Neural cell (in vitro differentiated cells): ENCODE data around the gene SIL1. TPM values are rescaled to one million over a fixed set of nuclear protein-coding genes. Genes with fewer than 3 reads are reported as not detected.

Experiments used
- H2AFZ ChIP-seq: fragments of 200-600, 300-800 bp; sonication (generic), shearing (Covaris generic); 2 replicates; pipeline ENCODE4 v1.6.0; 2014; ENCODE audit warnings: low read depth, mild to moderate bottlenecking, antibody characterized with exemption, low read length, moderate library complexity
- H3F3A ChIP-seq: fragments of 200-600 bp; shearing (Covaris generic); 2 replicates; pipeline ENCODE4 v1.6.1; 2016; ENCODE audit warnings: mild to moderate bottlenecking, moderate library complexity, mixed read lengths, antibody characterized with exemption, low read length; ENCODE audit not compliant: insufficient read depth, poor library complexity, severe bottlenecking
- H3K27ac ChIP-seq: fragments of 200-600, 300-800 bp; sonication (generic), shearing (Covaris generic); 2 replicates; pipeline ENCODE4 v1.5.1; 2014; ENCODE audit warnings: mild to moderate bottlenecking, low read length, moderate library complexity
- H3K27me3 ChIP-seq: fragments of 300-800, 200-600 bp; sonication (generic), shearing (Covaris generic); 2 replicates; pipeline ENCODE4 v1.6.0; 2014; ENCODE audit warnings: mild to moderate bottlenecking, low read depth, low read length, moderate library complexity; ENCODE audit not compliant: insufficient read depth
- H3K36me3 ChIP-seq: fragments of 300-800, 200-600 bp; sonication (generic), shearing (Covaris generic); 2 replicates; pipeline ENCODE4 v1.5.1; 2014; ENCODE audit warnings: mild to moderate bottlenecking, antibody characterized with exemption, low read length, moderate library complexity; ENCODE audit not compliant: insufficient read depth
- H3K4me2 ChIP-seq: fragments of 300-800, 200-600 bp; sonication (generic), shearing (Covaris generic); 2 replicates; pipeline ENCODE4 v1.6.0; 2014; ENCODE audit warnings: mild to moderate bottlenecking, low read length
- H3K4me3 ChIP-seq: fragments of 300-800, 200-600 bp; sonication (generic), shearing (Covaris generic); 2 replicates; pipeline ENCODE4 v1.5.1; 2014; ENCODE audit warnings: mild to moderate bottlenecking, low read length, moderate library complexity
- H3K79me2 ChIP-seq: fragments of 200-600 bp; shearing (Covaris generic); replicated peaks from 2 replicates; pipeline ENCODE4 v1.6.0; 2014; ENCODE audit warnings: mild to moderate bottlenecking, low read length, moderate library complexity; ENCODE audit not compliant: insufficient read depth
- H3K9ac ChIP-seq: fragments of 300-800, 200-600 bp; sonication (generic), shearing (Covaris generic); 2 replicates; pipeline ENCODE4 v1.6.1; 2016; ENCODE audit warnings: mild to moderate bottlenecking, low read length, mixed read lengths
- H3K9me2 ChIP-seq: fragments of 200-600 bp; shearing (Covaris generic); 2 replicates; pipeline ENCODE4 v1.6.1; 2016; ENCODE audit warnings: mild to moderate bottlenecking, low read length, mixed read lengths; ENCODE audit not compliant: insufficient read depth
- H3K9me3 ChIP-seq: fragments of 200-600, 300-800 bp; sonication (generic), shearing (Covaris generic); 2 replicates; pipeline ENCODE4 v1.6.1; 2016; ENCODE audit warnings: mild to moderate bottlenecking, mixed run types, low read length, moderate library complexity, mixed read lengths
- H4K20me1 ChIP-seq: fragments of 200-600 bp; shearing (Covaris generic); 2 replicates; pipeline ENCODE4 v1.6.1; 2016; ENCODE audit warnings: mild to moderate bottlenecking, mixed run types; ENCODE audit not compliant: insufficient read depth
- CTCF ChIP-seq: fragments of 450-650 bp; IDR thresholded peaks from 2 replicates; pipeline ENCODE4 v1.5.1; 2014; ENCODE audit warnings: antibody characterized with exemption, mild to moderate bottlenecking, moderate library complexity; ENCODE audit not compliant: poor library complexity, severe bottlenecking
- EP300 ChIP-seq: fragments of 450-650 bp; conservative IDR thresholded peaks from 2 replicates; pipeline ENCODE4 v1.6.1; 2014; ENCODE audit warnings: antibody characterized with exemption, mild to moderate bottlenecking, moderate library complexity; ENCODE audit not compliant: poor library complexity, severe bottlenecking
- EZH2 ChIP-seq: fragments of 200-600, 300-800 bp; shearing (Covaris generic), sonication (generic); IDR thresholded peaks from 2 replicates; pipeline ENCODE4 v1.6.1; 2014; ENCODE audit warnings: antibody characterized with exemption, low read length, borderline replicate concordance, mild to moderate bottlenecking; ENCODE audit not compliant: insufficient read depth, poor library complexity, severe bottlenecking
- MXI1 ChIP-seq: fragments of 450-650 bp; conservative IDR thresholded peaks from 2 replicates; pipeline ENCODE4 v1.6.1; 2014; ENCODE audit warnings: antibody characterized with exemption, mild to moderate bottlenecking; ENCODE audit not compliant: poor library complexity, severe bottlenecking
- POLR2AphosphoS5 ChIP-seq: IDR thresholded peaks from 2 replicates; pipeline ENCODE4 v1.6.1; 2012
- RAD21 ChIP-seq: fragments of 450-650 bp; conservative IDR thresholded peaks from 2 replicates; pipeline ENCODE4 v1.6.1; 2014; ENCODE audit warnings: antibody characterized with exemption, mild to moderate bottlenecking, moderate library complexity
- REST ChIP-seq: IDR thresholded peaks from 2 replicates; pipeline ENCODE4 v1.6.1; 2012; ENCODE audit warnings: borderline replicate concordance
- SMC3 ChIP-seq: fragments of 450-650 bp; conservative IDR thresholded peaks from 2 replicates; pipeline ENCODE4 v1.6.1; 2014; ENCODE audit warnings: antibody characterized with exemption, mild to moderate bottlenecking, moderate library complexity; ENCODE audit not compliant: poor library complexity
- TAF1 ChIP-seq: IDR thresholded peaks from 2 replicates; pipeline ENCODE4 v1.6.1; 2012; ENCODE audit warnings: low read depth
- polyA plus RNA-seq: library from polyadenylated mRNA; depleted of rRNA; stranded (reverse); fragments of >200 nt; gene quantifications from 2 replicates; pipeline ENCODE4 v1.2.3, GENCODE V29; 2014

Gene SIL1
- polyA plus RNA-seq, 1 donor from 2014 or later, result 4.7 TPM

GRCh38 chr5:138901716-138902115 is 296.5 kb downstream of the SIL1 start (continued):
- no peak for TF ChIP-seq SMC3

GRCh38 chr5:138900281-138900965 is 297.7 kb downstream of the SIL1 start:
- Histone ChIP-seq H3K9me2 (no peaks in the 10 kb centered on the region), H3K9me3 (no peaks in the 10 kb centered on the region), H4K20me1 (no peaks in the 10 kb centered on the region), H3K27ac (no peak overlapping the region), H3K36me3 (no peaks in the 10 kb centered on the region), H3K4me3 (no peak overlapping the region), H3K9ac (no peak overlapping the region), H3K79me2 (no peaks in the 10 kb centered on the region), H2AFZ (no peak overlapping the region), H3F3A (no peaks in the 10 kb centered on the region), H3K4me2 (no peak overlapping the region), H3K27me3 (no peaks in the 10 kb centered on the region)
- TF ChIP-seq RAD21, result no peak

GRCh38 chr5:138898742-138899141 is 299.4 kb downstream of the SIL1 start:
- TF ChIP-seq RAD21, result no peak
- TF ChIP-seq CTCF, result no peak
- TF ChIP-seq EP300, result no peak
- TF ChIP-seq EZH2, result no peak
- no peak for TF ChIP-seq TAF1
- TF ChIP-seq REST, result no peak
- TF ChIP-seq SMC3, result no peak
- TF ChIP-seq MXI1, result no peak
- TF ChIP-seq POLR2AphosphoS5, result no peak
- H3K79me2 ChIP-seq, result no peaks in the 10 kb centered on the region
- no peak overlapping the region for H3K4me2 ChIP-seq
- no peaks in the 10 kb centered on the region for H3K9me3 ChIP-seq
- no peaks in the 10 kb centered on the region for H3K36me3 ChIP-seq
- no peaks in the 10 kb centered on the region for H3K27me3 ChIP-seq
- no peaks in the 10 kb centered on the region for H4K20me1 ChIP-seq
- no peak overlapping the region for H3K9ac ChIP-seq
- no peaks in the 10 kb centered on the region for H3K9me2 ChIP-seq
- no peak overlapping the region for H3K27ac ChIP-seq
- H3F3A ChIP-seq, result no peaks in the 10 kb centered on the region
- no peak overlapping the region for H2AFZ ChIP-seq
- no peak overlapping the region for H3K4me3 ChIP-seq
